ENCODE measurements around the gene LPP.

The LPP gene

GRCh38 chr3:188869628-188870027 is 715.7 kb downstream of the LPP start:
- no peak for DNase-seq (ENCODE audit: low read depth in 2 of 2)

- no peak for DNase-seq (ENCODE audit: low read depth in 2 of 2)
Observed at GRCh38 chr3:188870431-188870830, 716.5 kb downstream of the LPP start.

- DNase-seq (ENCODE audit: low read depth in 2 of 2), result no peak
Observed at GRCh38 chr3:188874576-188874975, 720.6 kb downstream of the LPP start.

GRCh38 chr3:188875413-188875812 is 721.5 kb downstream of the LPP start:
- no peak for DNase-seq (ENCODE audit: low read depth in 2 of 2)

- DNase-seq (ENCODE audit: low read depth in 2 of 2), result no peak
Observed at GRCh38 chr3:188876370-188876769, 722.4 kb downstream of the LPP start.

- no peak for DNase-seq (ENCODE audit: low read depth in 2 of 2)
Observed at GRCh38 chr3:188877381-188877780, 723.4 kb downstream of the LPP start.

GRCh38 chr3:188878076-188878475 is 724.1 kb downstream of the LPP start:
- no peak for DNase-seq (ENCODE audit: low read depth in 2 of 2)

GRCh38 chr3:188881954-188882641 is 728.1 kb downstream of the LPP start:
- no peak for DNase-seq (ENCODE audit: low read depth in 2 of 2)

GRCh38 chr3:188884299-188885043 is 730.5 kb downstream of the LPP start:
- DNase-seq (ENCODE audit: low read depth in 2 of 2), result no peak

GRCh38 chr3:188888321-188889053 is 734.5 kb downstream of the LPP start:
- no peak for DNase-seq (ENCODE audit: low read depth in 2 of 2)

GRCh38 chr3:188889054-188889491 is 735.1 kb downstream of the LPP start:
- DNase-seq (ENCODE audit: low read depth in 2 of 2), result no peak

- no peak for DNase-seq (ENCODE audit: low read depth in 2 of 2)
Observed at GRCh38 chr3:188890572-188891270, 736.8 kb downstream of the LPP start.

GRCh38 chr3:188899881-188900280 is 745.9 kb downstream of the LPP start:
- no peak for DNase-seq (ENCODE audit: low read depth in 2 of 2)

- no peak for DNase-seq (ENCODE audit: low read depth in 2 of 2)
Observed at GRCh38 chr3:188900421-188900951, 746.5 kb downstream of the LPP start.

GRCh38 chr3:188901126-188901525 is 747.2 kb downstream of the LPP start:
- no peak for DNase-seq (ENCODE audit: low read depth in 2 of 2)

GRCh38 chr3:188901671-188902287 is 747.8 kb downstream of the LPP start:
- DNase-seq (ENCODE audit: low read depth in 2 of 2), result no peak

- no peak for DNase-seq (ENCODE audit: low read depth in 2 of 2)
Observed at GRCh38 chr3:188904670-188905069, 750.7 kb downstream of the LPP start.

GRCh38 chr3:188905547-188905946 is 751.6 kb downstream of the LPP start:
- no peak for DNase-seq (ENCODE audit: low read depth in 2 of 2)

GRCh38 chr3:188906236-188906635 is 752.3 kb downstream of the LPP start:
- no peak for DNase-seq (ENCODE audit: low read depth in 2 of 2)

- no peak for DNase-seq (ENCODE audit: low read depth in 2 of 2)
Observed at GRCh38 chr3:188908002-188908850, 754.3 kb downstream of the LPP start.

All from stimulated activated CD4-positive, alpha-beta T cell treated with anti-CD3 and anti-CD28 coated beads, Interleukin-12 subunit alpha, Interleukin-12 subunit beta, amount 100 ng/mL, for 24 hours (primary cell).